Spleen (tissue), 7 donors: ENCODE data around the gene SMAP2.

Experiments
- POLR2A ChIP-seq, 3 donors: fragments of 450-650 bp; IDR thresholded peaks; one replicate each; pipeline ENCODE4 v1.5.1; 2017; ENCODE audit warnings: antibody characterized with exemption in 3 of 3, mild to moderate bottlenecking in 1 of 3
- POLR2AphosphoS5 ChIP-seq, 3 donors: sonication (generic); formaldehyde crosslinking; IDR thresholded peaks; one replicate each; pipeline ENCODE4 v1.5.1; 2017; ENCODE audit warnings: antibody characterized with exemption in 3 of 3
- TF ChIP-seq, protein P1 (sequence below), 11 experiments: fragments of 200-600 bp in 7 of 11; fragments of 450-650 bp in 4 of 11; sonication (generic) in 4 of 11; IDR thresholded peaks in 8 of 11; conservative IDR thresholded peaks in 3 of 11; 1 replicate in 7 of 11; 2 replicates in 4 of 11; pipeline versions ENCODE4 v1.4.0 to v1.8.0; 2016 to 2021; ENCODE audit warnings: antibody characterized with exemption in 11 of 11, inconsistent platforms in 4 of 11, mild to moderate bottlenecking in 1 of 11
- donor health status: DM: no; HTN: no; CAD: no; lungs with moderate emphysema.
- donor health status: DM: no; HTN: no; CAD: no.
- donor health status: DM: no; HTN: no; CAD: no.

GRCh38 chr1:40338745-40339419 is 34.6 kb upstream of the SMAP2 start:
- TF ChIP-seq, protein P1, sequence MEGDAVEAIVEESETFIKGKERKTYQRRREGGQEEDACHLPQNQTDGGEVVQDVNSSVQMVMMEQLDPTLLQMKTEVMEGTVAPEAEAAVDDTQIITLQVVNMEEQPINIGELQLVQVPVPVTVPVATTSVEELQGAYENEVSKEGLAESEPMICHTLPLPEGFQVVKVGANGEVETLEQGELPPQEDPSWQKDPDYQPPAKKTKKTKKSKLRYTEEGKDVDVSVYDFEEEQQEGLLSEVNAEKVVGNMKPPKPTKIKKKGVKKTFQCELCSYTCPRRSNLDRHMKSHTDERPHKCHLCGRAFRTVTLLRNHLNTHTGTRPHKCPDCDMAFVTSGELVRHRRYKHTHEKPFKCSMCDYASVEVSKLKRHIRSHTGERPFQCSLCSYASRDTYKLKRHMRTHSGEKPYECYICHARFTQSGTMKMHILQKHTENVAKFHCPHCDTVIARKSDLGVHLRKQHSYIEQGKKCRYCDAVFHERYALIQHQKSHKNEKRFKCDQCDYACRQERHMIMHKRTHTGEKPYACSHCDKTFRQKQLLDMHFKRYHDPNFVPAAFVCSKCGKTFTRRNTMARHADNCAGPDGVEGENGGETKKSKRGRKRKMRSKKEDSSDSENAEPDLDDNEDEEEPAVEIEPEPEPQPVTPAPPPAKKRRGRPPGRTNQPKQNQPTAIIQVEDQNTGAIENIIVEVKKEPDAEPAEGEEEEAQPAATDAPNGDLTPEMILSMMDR (IDR thresholded peaks at IDR 0.05 in 8 of 11, conservative IDR thresholded peaks at IDR 0.05 in 3 of 11): peak; percentile 88 to 99 (median 97)
- TF ChIP-seq POLR2A (IDR thresholded peaks at IDR 0.05): no peak
- TF ChIP-seq POLR2AphosphoS5 (IDR thresholded peaks at IDR 0.05): peak in 2 of 3 donors; percentile 45 to 52
